ENCODE measurements around the gene ANKS1B.
"Not testable (repeated sequence)": the region's sequence is repeated elsewhere in the genome, so short reads cannot be mapped to it uniquely, and the experiment has no call there.

Gene ANKS1B

GRCh38 chr12:99277591-99278379, 707.0 kb downstream of the ANKS1B start:
- H3K9ac ChIP-seq (ENCODE audit: low read length) = no peak overlapping the region
- H3K4me3 ChIP-seq (ENCODE audit: low read length) = no peak overlapping the region
- H3K27ac ChIP-seq (ENCODE audit: low read depth, low read length) = no peak overlapping the region
- H3K27me3 ChIP-seq (ENCODE audit: control insufficient read depth, insufficient read depth, low read length) = no peaks in the 10 kb centered on the region
- no peaks in the 10 kb centered on the region for H3K36me3 ChIP-seq (ENCODE audit: control insufficient read depth, insufficient read depth, low read length)
- no peaks in the 10 kb centered on the region for H3K4me1 ChIP-seq (ENCODE audit: control insufficient read depth, insufficient read depth, low read length)

DNA sequence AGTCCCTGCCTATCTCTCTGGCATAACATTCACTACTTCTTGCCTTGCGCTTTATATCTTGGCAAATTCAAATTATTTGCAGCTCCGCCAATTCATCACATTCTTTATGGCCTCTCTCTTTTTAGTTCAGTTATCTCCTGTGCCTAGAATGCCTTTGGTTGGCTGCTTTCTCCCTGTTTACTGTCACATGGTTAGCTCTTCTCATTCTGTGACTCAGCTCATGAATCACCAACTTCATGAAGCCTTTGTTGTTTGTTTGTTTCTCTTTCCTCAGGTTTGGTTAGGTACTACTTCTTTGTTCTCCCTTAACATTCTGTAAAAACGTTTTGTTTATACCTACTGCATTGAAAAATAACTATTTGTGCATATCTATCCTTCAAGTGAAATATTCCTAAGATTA, 713.7 kb downstream of the ANKS1B start:
- Histone ChIP-seq H3K27ac (ENCODE audit: low read depth, low read length) (no peak overlapping the region), H3K27me3 (ENCODE audit: control insufficient read depth, insufficient read depth, low read length) (no peaks in the 10 kb centered on the region), H3K36me3 (ENCODE audit: control insufficient read depth, insufficient read depth, low read length) (no peaks in the 10 kb centered on the region), H3K9ac (ENCODE audit: low read length) (no peak overlapping the region), H3K4me3 (ENCODE audit: low read length) (no peak overlapping the region), H3K4me1 (ENCODE audit: control insufficient read depth, insufficient read depth, low read length) (no peaks in the 10 kb centered on the region)

- no peak overlapping the region for H3K9ac ChIP-seq (ENCODE audit: low read length)
- H3K4me3 ChIP-seq (ENCODE audit: low read length) = no peak overlapping the region
- no peaks in the 10 kb centered on the region for H3K4me1 ChIP-seq (ENCODE audit: control insufficient read depth, insufficient read depth, low read length)
- H3K27me3 ChIP-seq (ENCODE audit: control insufficient read depth, insufficient read depth, low read length) = no peaks in the 10 kb centered on the region
- no peaks in the 10 kb centered on the region for H3K36me3 ChIP-seq (ENCODE audit: control insufficient read depth, insufficient read depth, low read length)
- H3K27ac ChIP-seq (ENCODE audit: low read depth, low read length) = no peak overlapping the region
Measured at GRCh38 chr12:99267038-99267437, 717.7 kb downstream of the ANKS1B start.

- Histone ChIP-seq H3K4me1 (ENCODE audit: control insufficient read depth, insufficient read depth, low read length) (no peaks in the 10 kb centered on the region), H3K9ac (ENCODE audit: low read length) (no peak overlapping the region), H3K27ac (ENCODE audit: low read depth, low read length) (no peak overlapping the region), H3K4me3 (ENCODE audit: low read length) (no peak overlapping the region), H3K27me3 (ENCODE audit: control insufficient read depth, insufficient read depth, low read length) (no peaks in the 10 kb centered on the region), H3K36me3 (ENCODE audit: control insufficient read depth, insufficient read depth, low read length) (no peaks in the 10 kb centered on the region)
Measured at GRCh38 chr12:99265648-99266047, 719.1 kb downstream of the ANKS1B start.

GRCh38 chr12:99261256-99261655, 723.5 kb downstream of the ANKS1B start:
- Histone ChIP-seq H3K27ac (ENCODE audit: low read depth, low read length) (no peak overlapping the region), H3K4me3 (ENCODE audit: low read length) (no peak overlapping the region), H3K4me1 (ENCODE audit: control insufficient read depth, insufficient read depth, low read length) (no peaks in the 10 kb centered on the region), H3K27me3 (ENCODE audit: control insufficient read depth, insufficient read depth, low read length) (no peaks in the 10 kb centered on the region), H3K36me3 (ENCODE audit: control insufficient read depth, insufficient read depth, low read length) (no peaks in the 10 kb centered on the region), H3K9ac (ENCODE audit: low read length) (no peak overlapping the region)

DNA sequence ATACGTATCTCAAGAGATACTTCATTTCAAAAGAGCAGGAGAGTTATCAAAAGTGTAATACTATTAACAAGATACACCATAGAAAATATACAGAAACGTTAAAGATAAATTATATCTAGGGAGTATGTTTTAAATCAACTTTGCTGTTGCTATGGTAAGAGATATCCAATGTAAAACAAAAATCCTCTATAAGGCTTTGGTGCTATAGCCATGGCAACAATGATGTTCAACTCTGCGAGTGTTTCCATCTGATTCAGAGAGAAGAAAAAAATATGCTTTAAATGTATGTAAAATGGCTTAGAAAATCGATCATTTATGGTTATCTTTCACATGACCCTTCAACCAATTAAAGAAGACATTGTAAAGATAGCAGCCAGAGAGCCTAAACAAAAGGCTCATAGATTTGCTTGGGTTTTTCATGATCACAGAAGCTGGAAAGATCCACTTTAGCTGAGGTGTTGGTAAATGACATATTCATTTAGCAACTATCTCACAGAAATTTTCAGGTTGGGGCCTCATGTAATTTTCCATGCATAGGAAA, 724.2 kb downstream of the ANKS1B start:
- H3K9ac ChIP-seq (ENCODE audit: low read length) = no peak overlapping the region
- no peaks in the 10 kb centered on the region for H3K27me3 ChIP-seq (ENCODE audit: control insufficient read depth, insufficient read depth, low read length)
- no peak overlapping the region for H3K4me3 ChIP-seq (ENCODE audit: low read length)
- H3K36me3 ChIP-seq (ENCODE audit: control insufficient read depth, insufficient read depth, low read length) = no peaks in the 10 kb centered on the region
- no peaks in the 10 kb centered on the region for H3K4me1 ChIP-seq (ENCODE audit: control insufficient read depth, insufficient read depth, low read length)
- no peak overlapping the region for H3K27ac ChIP-seq (ENCODE audit: low read depth, low read length)

GRCh38 chr12:99259040-99259934, 725.4 kb downstream of the ANKS1B start:
- no peak overlapping the region for H3K4me3 ChIP-seq (ENCODE audit: low read length)
- no peak overlapping the region for H3K27ac ChIP-seq (ENCODE audit: low read depth, low read length)
- no peaks in the 10 kb centered on the region for H3K27me3 ChIP-seq (ENCODE audit: control insufficient read depth, insufficient read depth, low read length)
- no peak overlapping the region for H3K9ac ChIP-seq (ENCODE audit: low read length)
- H3K4me1 ChIP-seq (ENCODE audit: control insufficient read depth, insufficient read depth, low read length) = no peaks in the 10 kb centered on the region
- H3K36me3 ChIP-seq (ENCODE audit: control insufficient read depth, insufficient read depth, low read length) = no peaks in the 10 kb centered on the region

GRCh38 chr12:99257672-99258071, 727.1 kb downstream of the ANKS1B start:
- no peaks in the 10 kb centered on the region for H3K4me1 ChIP-seq (ENCODE audit: control insufficient read depth, insufficient read depth, low read length)

GRCh38 chr12:99253068-99253467, 731.7 kb downstream of the ANKS1B start:
- Histone ChIP-seq H3K9ac (ENCODE audit: low read length) (no peak overlapping the region), H3K27ac (ENCODE audit: low read depth, low read length) (no peak overlapping the region), H3K4me1 (ENCODE audit: control insufficient read depth, insufficient read depth, low read length) (no peaks in the 10 kb centered on the region), H3K36me3 (ENCODE audit: control insufficient read depth, insufficient read depth, low read length) (no peaks in the 10 kb centered on the region), H3K4me3 (ENCODE audit: low read length) (no peak overlapping the region), H3K27me3 (ENCODE audit: control insufficient read depth, insufficient read depth, low read length) (no peaks in the 10 kb centered on the region)

More at GRCh38 chr12:99257672-99258071, 727.1 kb downstream of the ANKS1B start:
- Histone ChIP-seq H3K27me3 (ENCODE audit: control insufficient read depth, insufficient read depth, low read length) (no peaks in the 10 kb centered on the region), H3K36me3 (ENCODE audit: control insufficient read depth, insufficient read depth, low read length) (no peaks in the 10 kb centered on the region), H3K4me3 (ENCODE audit: low read length) (no peak overlapping the region), H3K9ac (ENCODE audit: low read length) (no peak overlapping the region), H3K27ac (ENCODE audit: low read depth, low read length) (no peak overlapping the region)

GRCh38 chr12:99250091-99250490, 734.6 kb downstream of the ANKS1B start:
- Histone ChIP-seq H3K27ac (ENCODE audit: low read depth, low read length) (no peak overlapping the region), H3K4me1 (ENCODE audit: control insufficient read depth, insufficient read depth, low read length) (no peaks in the 10 kb centered on the region), H3K4me3 (ENCODE audit: low read length) (no peak overlapping the region), H3K9ac (ENCODE audit: low read length) (no peak overlapping the region), H3K27me3 (ENCODE audit: control insufficient read depth, insufficient read depth, low read length) (no peaks in the 10 kb centered on the region), H3K36me3 (ENCODE audit: control insufficient read depth, insufficient read depth, low read length) (no peaks in the 10 kb centered on the region)

DNA sequence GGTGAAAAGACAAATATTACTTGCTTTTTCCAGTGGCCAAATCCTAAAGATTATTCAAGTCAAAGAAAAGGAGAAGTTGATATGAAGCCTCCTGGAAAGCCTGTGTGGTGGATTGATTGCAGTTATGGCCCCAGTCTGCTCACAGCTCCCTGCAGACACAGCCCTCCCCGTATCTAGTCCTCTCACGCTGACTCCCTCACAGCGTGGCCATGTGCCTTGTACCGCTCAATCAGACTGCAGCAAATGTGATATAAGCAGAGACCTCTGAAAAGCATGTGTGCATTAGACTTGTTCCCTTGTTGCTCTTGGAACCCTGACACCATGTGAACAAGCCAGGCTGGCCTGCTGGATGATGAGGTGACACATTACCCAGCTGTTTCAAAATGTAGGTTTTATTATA, 735.2 kb downstream of the ANKS1B start:
- H3K36me3 ChIP-seq (ENCODE audit: control insufficient read depth, insufficient read depth, low read length) = no peaks in the 10 kb centered on the region
- H3K27ac ChIP-seq (ENCODE audit: low read depth, low read length) = no peak overlapping the region
- no peaks in the 10 kb centered on the region for H3K27me3 ChIP-seq (ENCODE audit: control insufficient read depth, insufficient read depth, low read length)
- no peak overlapping the region for H3K4me3 ChIP-seq (ENCODE audit: low read length)
- H3K9ac ChIP-seq (ENCODE audit: low read length) = no peak overlapping the region
- no peaks in the 10 kb centered on the region for H3K4me1 ChIP-seq (ENCODE audit: control insufficient read depth, insufficient read depth, low read length)

DNA sequence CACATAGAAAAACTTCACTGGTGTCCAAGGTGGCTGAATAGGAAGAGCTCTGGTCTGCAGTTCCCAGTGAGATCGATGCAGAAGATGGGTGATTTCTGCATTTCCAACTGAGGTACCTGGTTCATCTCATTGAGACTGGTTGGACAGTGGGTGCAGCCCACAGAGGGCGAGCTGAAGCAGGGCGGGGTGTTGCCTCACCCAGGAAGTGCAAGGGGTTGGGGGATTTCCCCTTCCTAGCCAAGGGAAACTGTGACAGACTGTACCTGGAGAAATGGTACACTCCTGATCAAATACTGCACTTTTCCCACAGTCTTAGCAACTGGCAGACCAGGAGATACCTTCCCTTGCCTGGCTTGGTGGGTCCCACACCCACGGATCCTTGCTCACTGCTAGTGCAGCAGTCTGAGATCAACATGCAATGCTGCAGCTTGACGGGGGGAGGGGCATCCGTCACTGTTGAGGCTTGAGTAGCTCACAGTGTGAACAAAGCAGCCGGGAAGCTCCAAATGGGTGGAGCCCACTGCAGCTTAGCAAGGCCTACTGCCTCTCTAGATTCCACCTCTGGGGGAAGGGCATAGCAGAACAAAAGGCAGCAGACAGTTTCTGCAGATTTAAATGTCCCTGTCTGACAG, 746.7 kb downstream of the ANKS1B start:
- H3K27ac ChIP-seq (ENCODE audit: low read depth, low read length); H3K4me3 ChIP-seq (ENCODE audit: low read length); H3K4me1 ChIP-seq (ENCODE audit: control insufficient read depth, insufficient read depth, low read length); H3K9ac ChIP-seq (ENCODE audit: low read length); H3K27me3 ChIP-seq (ENCODE audit: control insufficient read depth, insufficient read depth, low read length); H3K36me3 ChIP-seq (ENCODE audit: control insufficient read depth, insufficient read depth, low read length): not testable (repeated sequence)

Measured in rectal smooth muscle tissue (tissue), 1 donor.